Panc1 (cell line): ENCODE results near the gene TRAK1.

Source experiments
- CTCF ChIP-seq: fragments of 450-650 bp; IDR thresholded peaks from 2 replicates; pipeline ENCODE4 v1.5.1; 2017; ENCODE audit warnings: mild to moderate bottlenecking
- POLR2AphosphoS5 ChIP-seq: IDR thresholded peaks from 2 replicates; pipeline ENCODE4 v1.6.1; 2012; ENCODE audit warnings: mild to moderate bottlenecking, low read depth, low read length, moderate library complexity

- TF ChIP-seq POLR2AphosphoS5, result no peak
- TF ChIP-seq CTCF, result no peak
These were observed 88.1 kb downstream of the TRAK1 start for GRCh38 chr3:42179110-42179725.
